Measurements from ENCODE around the gene SEC14L5.
"Not testable (repeated sequence)": the region's sequence is repeated elsewhere in the genome, so short reads cannot be mapped to it uniquely, and the experiment has no call there.

Gene SEC14L5

DNA sequence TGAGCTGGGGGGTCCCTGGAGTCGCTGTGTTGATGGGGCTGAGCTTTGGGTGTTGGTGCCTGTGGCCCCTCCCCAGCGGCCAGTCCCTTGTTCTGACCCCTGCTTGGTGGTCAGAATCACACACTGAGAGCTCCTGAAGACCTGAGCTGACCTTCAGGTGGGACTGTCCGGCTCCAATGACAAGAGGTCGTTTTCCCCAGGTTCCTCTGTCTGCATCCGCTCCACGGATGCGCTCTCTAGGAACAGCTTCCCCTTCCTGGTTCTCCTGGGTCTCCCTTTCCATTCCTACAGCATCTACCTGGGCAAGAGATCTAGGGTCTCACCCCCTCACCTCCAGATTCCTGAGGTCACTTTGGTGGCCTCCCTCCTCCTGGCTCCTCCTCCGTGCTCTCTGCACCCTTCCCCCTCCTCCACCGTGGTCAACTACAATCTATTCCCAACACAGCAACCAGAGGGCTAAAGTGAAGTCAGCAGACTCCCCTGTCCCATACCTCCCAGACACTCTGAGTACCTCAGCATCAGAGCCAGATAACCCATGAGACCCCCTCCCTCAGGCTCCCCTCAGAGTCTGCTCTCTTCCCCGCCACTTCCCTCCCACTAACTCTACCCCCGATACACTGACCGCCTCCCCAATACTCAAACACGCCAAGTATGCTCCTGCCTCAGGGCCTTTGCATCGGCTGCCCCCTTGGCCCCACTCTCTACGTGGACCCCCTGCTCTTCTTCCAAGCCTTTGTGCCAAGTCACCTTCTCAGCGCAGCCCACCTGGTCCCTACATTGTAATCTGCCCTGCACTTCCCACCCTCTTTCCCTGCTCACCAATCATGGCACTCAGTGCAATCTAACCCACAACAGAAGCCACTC lies 9.0 kb upstream of the SEC14L5 start:
- no peak for DNase-seq (ENCODE audit: low spot score in 2 of 2)
- no peaks in the 10 kb centered on the region for H3K9me3 ChIP-seq
- H3K4me1 ChIP-seq = peaks cover 18% of the 10 kb centered on the region
- H3K36me3 ChIP-seq (replicated peaks) = no peaks in the 10 kb centered on the region
- no peaks in the 10 kb centered on the region for H3K27me3 ChIP-seq (ENCODE audit: low read depth)
- H3K4me3 ChIP-seq = no peak overlapping the region
- in situ Hi-C loops (cut with MboI; ENCODE audit: low sequenced_read_pairs) = no loop called here

DNA sequence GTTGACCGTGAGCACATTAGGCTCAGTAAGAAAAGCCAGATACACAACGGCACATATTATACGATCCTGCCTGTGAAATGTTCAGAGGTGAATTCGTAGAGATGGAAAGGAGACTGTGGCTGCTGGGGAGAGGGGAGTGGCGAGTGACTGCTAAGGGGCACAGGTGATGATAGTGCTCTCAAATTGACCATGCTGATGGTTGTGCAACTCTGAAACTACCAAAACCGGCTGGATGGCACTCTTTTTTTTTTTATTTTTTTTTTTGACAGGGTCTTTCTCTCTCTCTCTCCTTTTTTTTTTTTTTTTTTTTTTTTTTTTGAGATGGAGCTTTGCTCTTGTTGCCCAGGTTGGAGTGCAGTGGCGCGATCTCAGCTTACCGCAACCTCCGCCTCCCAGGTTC lies 8.1 kb upstream of the SEC14L5 start:
- H3K4me3 ChIP-seq = no peak overlapping the region
- H3K27me3 ChIP-seq (ENCODE audit: low read depth) = no peaks in the 10 kb centered on the region
- no peak for DNase-seq (ENCODE audit: low spot score in 2 of 2)
- no peaks in the 10 kb centered on the region for H3K36me3 ChIP-seq (replicated peaks)
- in situ Hi-C loops (cut with MboI; ENCODE audit: low sequenced_read_pairs) = loop anchor here (10.0 kb wide), 2 partner anchors 195 to 435 kb away; no protein-coding TSS in a partner anchor
- H3K4me1 ChIP-seq = peaks cover 9% of the 10 kb centered on the region; the same call in 1 of the 2 replicates
- no peaks in the 10 kb centered on the region for H3K9me3 ChIP-seq

DNA sequence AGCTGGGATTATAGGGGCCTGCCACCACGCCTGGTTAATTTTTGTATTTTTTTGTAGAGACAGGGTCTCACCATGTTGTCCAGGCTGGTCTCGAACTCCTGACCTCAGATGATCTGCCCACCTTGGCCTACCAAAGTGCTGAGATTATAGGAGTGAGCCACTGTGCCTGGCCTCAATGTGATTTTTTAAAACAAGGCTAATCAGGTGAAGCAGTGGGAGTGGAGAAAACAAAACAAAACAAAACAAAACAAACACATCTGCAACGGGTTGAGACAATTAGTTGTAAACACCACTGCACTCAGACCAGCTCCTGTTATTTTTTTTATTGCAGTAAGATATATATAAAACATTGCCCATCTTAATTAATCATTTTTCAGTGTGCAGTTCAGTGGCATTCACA lies 6.5 kb upstream of the SEC14L5 start:
- H3K27me3 ChIP-seq (ENCODE audit: low read depth); H3K4me3 ChIP-seq; H3K36me3 ChIP-seq (replicated peaks); H3K9me3 ChIP-seq; DNase-seq (ENCODE audit: low spot score in 2 of 2); H3K4me1 ChIP-seq: not testable (repeated sequence)
- in situ Hi-C loops (cut with MboI; ENCODE audit: low sequenced_read_pairs) = loop anchor here (10.0 kb wide), 2 partner anchors 197 to 437 kb away; no protein-coding TSS in a partner anchor

GRCh38 chr16:4954714-4955113 lies 3.4 kb upstream of the SEC14L5 start:
- in situ Hi-C loops (cut with MboI; ENCODE audit: low sequenced_read_pairs) = loop anchor here (10.0 kb wide), 2 partner anchors 200 to 440 kb away; no protein-coding TSS in a partner anchor
- Histone ChIP-seq H3K36me3 (replicated peaks) (no peaks in the 10 kb centered on the region), H3K9me3 (no peaks in the 10 kb centered on the region), H3K4me3 (no peak overlapping the region), H3K27me3 (ENCODE audit: low read depth) (peaks cover 5% of the 10 kb centered on the region; the same call in 1 of the 2 replicates), H3K4me1 (no peaks in the 10 kb centered on the region)
- no peak for DNase-seq (ENCODE audit: low spot score in 2 of 2)

DNA sequence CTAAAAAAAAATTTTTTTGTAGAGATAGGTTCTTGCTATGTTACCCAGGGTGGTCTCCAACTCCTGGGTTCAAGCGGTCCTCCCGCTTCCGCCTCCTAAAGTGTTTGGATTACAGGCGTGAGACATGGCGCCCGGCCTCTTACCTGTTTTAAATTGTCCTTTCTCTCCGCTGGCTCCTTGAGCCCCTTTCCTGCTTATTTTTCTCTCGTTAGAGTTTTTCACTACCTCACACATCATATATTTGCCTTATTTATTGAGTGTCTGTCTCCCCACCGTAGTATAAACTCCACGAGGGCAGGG lies 760 bp upstream of the SEC14L5 start:
- no peaks in the 10 kb centered on the region for H3K9me3 ChIP-seq
- in situ Hi-C loops (cut with MboI; ENCODE audit: low sequenced_read_pairs) = loop anchor here (10.0 kb wide), 2 partner anchors 203 to 443 kb away; no protein-coding TSS in a partner anchor
- no peaks in the 10 kb centered on the region for H3K36me3 ChIP-seq (replicated peaks)
- H3K4me3 ChIP-seq = peak overlapping the region; percentile 38
- DNase-seq (ENCODE audit: low spot score in 2 of 2) = no peak
- H3K4me1 ChIP-seq = no peaks in the 10 kb centered on the region
- H3K27me3 ChIP-seq (ENCODE audit: low read depth) = peaks cover 10% of the 10 kb centered on the region; the same call in 1 of the 2 replicates

- Histone ChIP-seq H3K27me3 (ENCODE audit: low read depth) (peaks cover 10% of the 10 kb centered on the region; the same call in 1 of the 2 replicates), H3K9me3 (no peaks in the 10 kb centered on the region), H3K4me3 (peak overlapping the region; percentile 19), H3K36me3 (replicated peaks) (no peaks in the 10 kb centered on the region), H3K4me1 (no peaks in the 10 kb centered on the region)
- DNase-seq (ENCODE audit: low spot score in 2 of 2) = no peak
- in situ Hi-C loops (cut with MboI; ENCODE audit: low sequenced_read_pairs) = loop anchor here (10.0 kb wide), 2 partner anchors 204 to 444 kb away; no protein-coding TSS in a partner anchor
Observed at GRCh38 chr16:4958510-4959438, 644 bp downstream of the SEC14L5 start.

DNA sequence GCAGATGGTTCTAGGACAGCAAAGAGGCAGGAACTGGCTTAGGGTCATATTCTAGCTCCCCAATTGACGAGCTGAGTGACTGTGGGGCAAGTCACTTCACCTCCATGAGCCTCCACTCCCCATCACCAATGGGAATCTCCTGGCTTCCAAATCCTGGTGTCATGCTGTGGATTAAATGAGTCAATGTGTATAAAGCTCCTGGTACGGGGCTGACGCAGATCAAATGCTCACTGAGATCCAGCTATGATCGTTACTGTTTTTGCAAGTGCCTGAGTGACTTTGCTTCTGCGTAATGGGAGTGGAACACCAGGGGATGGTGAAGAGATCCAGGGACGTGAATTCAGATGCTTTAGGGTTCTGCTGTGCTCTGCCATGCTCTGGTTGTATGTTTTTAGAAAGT lies 2.4 kb downstream of the SEC14L5 start:
- Histone ChIP-seq H3K4me1 (no peaks in the 10 kb centered on the region), H3K36me3 (replicated peaks) (no peaks in the 10 kb centered on the region), H3K9me3 (no peaks in the 10 kb centered on the region), H3K4me3 (no peak overlapping the region), H3K27me3 (ENCODE audit: low read depth) (peaks cover 10% of the 10 kb centered on the region; the same call in 1 of the 2 replicates)
- no peak for DNase-seq (ENCODE audit: low spot score in 2 of 2)
- in situ Hi-C loops (cut with MboI; ENCODE audit: low sequenced_read_pairs) = no loop called here

- peaks cover 10% of the 10 kb centered on the region; the same call in 1 of the 2 replicates for H3K27me3 ChIP-seq (ENCODE audit: low read depth)
- no peaks in the 10 kb centered on the region for H3K9me3 ChIP-seq
- in situ Hi-C loops (cut with MboI; ENCODE audit: low sequenced_read_pairs) = no loop called here
- no peak overlapping the region for H3K4me3 ChIP-seq
- no peak for DNase-seq (ENCODE audit: low spot score in 2 of 2)
- no peaks in the 10 kb centered on the region for H3K36me3 ChIP-seq (replicated peaks)
- no peaks in the 10 kb centered on the region for H3K4me1 ChIP-seq
Observed at GRCh38 chr16:4962716-4963115, 4.6 kb downstream of the SEC14L5 start.

DNA sequence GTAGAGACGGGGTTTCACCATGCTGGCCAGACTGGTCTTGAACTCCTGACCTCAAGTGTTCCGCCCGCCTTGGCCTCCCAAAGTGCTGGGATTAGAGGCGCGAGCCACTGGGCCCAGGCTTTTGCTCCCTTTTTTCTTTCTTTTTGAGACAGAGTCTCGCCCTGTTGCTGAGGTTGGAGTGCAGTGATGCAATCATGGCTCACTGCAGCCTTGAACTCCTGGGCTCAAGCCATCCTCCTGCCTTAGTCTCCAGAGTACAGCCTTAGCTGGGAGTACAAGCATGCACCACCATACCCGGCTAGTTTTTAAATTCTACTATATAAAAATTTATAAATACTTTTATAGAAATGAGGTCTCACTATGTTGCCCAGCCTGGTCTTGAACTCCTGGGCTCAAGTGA lies 5.4 kb downstream of the SEC14L5 start:
- H3K4me1 ChIP-seq; H3K27me3 ChIP-seq (ENCODE audit: low read depth); H3K9me3 ChIP-seq; in situ Hi-C loops (cut with MboI; ENCODE audit: low sequenced_read_pairs); DNase-seq (ENCODE audit: low spot score in 2 of 2); H3K4me3 ChIP-seq; H3K36me3 ChIP-seq (replicated peaks): not testable (repeated sequence)

GRCh38 chr16:4966736-4967453 lies 8.8 kb downstream of the SEC14L5 start:
- DNase-seq (ENCODE audit: low spot score in 2 of 2) = no peak
- Histone ChIP-seq H3K4me1 (no peaks in the 10 kb centered on the region), H3K27me3 (ENCODE audit: low read depth) (no peaks in the 10 kb centered on the region), H3K36me3 (replicated peaks) (no peaks in the 10 kb centered on the region), H3K4me3 (no peak overlapping the region), H3K9me3 (no peaks in the 10 kb centered on the region)
- in situ Hi-C loops (cut with MboI; ENCODE audit: low sequenced_read_pairs) = no loop called here

DNA sequence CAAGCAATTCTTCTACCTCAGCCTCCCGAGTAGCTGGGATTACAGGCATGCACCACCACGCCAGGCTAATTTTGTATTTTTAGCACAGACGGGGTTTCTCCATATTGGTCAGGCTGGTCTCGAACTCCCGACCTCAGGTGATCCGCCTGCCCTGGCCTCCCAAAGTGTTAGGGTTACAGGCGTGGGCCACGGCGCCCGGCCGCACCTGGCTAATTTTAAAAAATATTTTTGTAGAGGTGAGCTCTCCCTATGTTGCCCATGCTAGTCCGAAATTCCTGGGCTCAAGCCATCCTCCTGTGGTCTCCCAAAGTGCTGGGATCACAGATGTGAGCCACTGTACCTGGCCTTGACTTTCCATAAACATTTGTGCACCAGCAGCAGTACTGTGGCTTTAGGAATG lies 10.1 kb downstream of the SEC14L5 start:
- H3K4me3 ChIP-seq; H3K4me1 ChIP-seq; DNase-seq (ENCODE audit: low spot score in 2 of 2); H3K36me3 ChIP-seq (replicated peaks); in situ Hi-C loops (cut with MboI; ENCODE audit: low sequenced_read_pairs); H3K27me3 ChIP-seq (ENCODE audit: low read depth); H3K9me3 ChIP-seq: not testable (repeated sequence)

DNA sequence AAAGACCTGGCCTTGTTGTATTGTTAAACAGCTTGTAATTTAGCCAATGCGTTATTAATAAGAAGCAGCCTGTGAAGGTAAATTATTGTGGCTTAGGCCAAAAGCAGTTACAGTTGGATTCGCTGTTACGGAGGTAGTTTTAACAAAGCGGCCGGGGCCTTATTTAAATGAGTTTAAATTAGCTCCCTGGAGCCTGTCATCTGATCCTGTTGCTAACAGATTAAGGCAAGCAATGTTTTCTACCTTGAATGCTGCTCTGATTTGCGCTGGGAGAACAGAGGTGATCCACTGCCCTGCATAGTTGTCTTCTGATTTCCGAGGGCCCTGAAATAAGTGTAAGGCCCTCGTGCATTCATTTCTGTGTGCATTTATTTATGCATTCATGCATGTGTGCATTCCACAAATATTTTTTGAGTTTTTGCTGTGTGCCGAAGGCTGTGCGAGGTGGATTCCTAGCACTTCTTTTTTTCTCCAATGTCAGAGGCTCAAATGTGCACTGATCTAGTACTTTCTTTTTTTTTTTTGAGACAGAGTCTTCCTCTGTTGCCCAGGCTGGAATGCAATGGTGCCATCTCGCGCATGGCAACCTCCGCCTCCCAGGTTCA lies 10.9 kb downstream of the SEC14L5 start:
- DNase-seq (ENCODE audit: low spot score in 2 of 2) = no peak
- no peaks in the 10 kb centered on the region for H3K4me1 ChIP-seq
- in situ Hi-C loops (cut with MboI; ENCODE audit: low sequenced_read_pairs) = no loop called here

GRCh38 chr16:4970010-4970409 lies 11.9 kb downstream of the SEC14L5 start:
- Histone ChIP-seq H3K36me3 (replicated peaks) (no peaks in the 10 kb centered on the region), H3K4me3 (no peak overlapping the region), H3K4me1 (no peaks in the 10 kb centered on the region), H3K27me3 (ENCODE audit: low read depth) (peaks cover 3% of the 10 kb centered on the region; the same call in 1 of the 2 replicates), H3K9me3 (no peaks in the 10 kb centered on the region)
- no peak for DNase-seq (ENCODE audit: low spot score in 2 of 2)
- in situ Hi-C loops (cut with MboI; ENCODE audit: low sequenced_read_pairs) = no loop called here

More for the DNA sequence above, 10.9 kb downstream of the SEC14L5 start:
- H3K27me3 ChIP-seq (ENCODE audit: low read depth) = peaks cover 3% of the 10 kb centered on the region; the same call in 1 of the 2 replicates
- no peaks in the 10 kb centered on the region for H3K36me3 ChIP-seq (replicated peaks)
- H3K9me3 ChIP-seq = no peaks in the 10 kb centered on the region
- H3K4me3 ChIP-seq = no peak overlapping the region
